Measurements from ENCODE around the gene TRAPPC5.

Gene TRAPPC5

GRCh38 chr19:7701049-7701653, 20.5 kb downstream of the TRAPPC5 start:
- DNase-seq (ENCODE audit: low spot score), result no peak

GRCh38 chr19:7701654-7702457, 21.2 kb downstream of the TRAPPC5 start, which contains the start of gene FCER2:
TSS of gene FCER2 (minus strand) at chr19:7702131. CDS start at chr19:7699760, 2,371 bp downstream.
- peak; percentile 66 for DNase-seq (ENCODE audit: low spot score)

GRCh38 chr19:7703332-7703731, 22.7 kb downstream of the TRAPPC5 start:
- DNase-seq (ENCODE audit: low spot score), result no peak

GRCh38 chr19:7704280-7705060, 23.8 kb downstream of the TRAPPC5 start:
- no peak for DNase-seq (ENCODE audit: low spot score)

GRCh38 chr19:7705387-7706187, 25.0 kb downstream of the TRAPPC5 start:
- peak; percentile 69 for DNase-seq (ENCODE audit: low spot score)

- DNase-seq (ENCODE audit: low spot score), result no peak
Measured at GRCh38 chr19:7706188-7706954, 25.7 kb downstream of the TRAPPC5 start.

GRCh38 chr19:7706955-7707456, 26.4 kb downstream of the TRAPPC5 start:
- DNase-seq (ENCODE audit: low spot score), result no peak

- DNase-seq (ENCODE audit: low spot score), result no peak
Measured at GRCh38 chr19:7709932-7710460, 29.4 kb downstream of the TRAPPC5 start.

- DNase-seq (ENCODE audit: low spot score), result no peak
Measured at GRCh38 chr19:7710616-7711015, 30.0 kb downstream of the TRAPPC5 start.

- DNase-seq (ENCODE audit: low spot score), result no peak
Measured at GRCh38 chr19:7715671-7716070, 35.0 kb downstream of the TRAPPC5 start.

GRCh38 chr19:7716762-7717161, 36.1 kb downstream of the TRAPPC5 start:
- DNase-seq (ENCODE audit: low spot score), result no peak

- no peak for DNase-seq (ENCODE audit: low spot score)
Measured at GRCh38 chr19:7718668-7719067, 38.0 kb downstream of the TRAPPC5 start.

- DNase-seq (ENCODE audit: low spot score), result no peak
Measured at GRCh38 chr19:7720351-7720750, 39.7 kb downstream of the TRAPPC5 start.

GRCh38 chr19:7722231-7722651, 41.6 kb downstream of the TRAPPC5 start:
- no peak for DNase-seq (ENCODE audit: low spot score)

- DNase-seq (ENCODE audit: low spot score), result no peak
Measured at GRCh38 chr19:7725791-7726190, 45.2 kb downstream of the TRAPPC5 start.

GRCh38 chr19:7729211-7729610, 48.6 kb downstream of the TRAPPC5 start:
- DNase-seq (ENCODE audit: low spot score), result no peak

GRCh38 chr19:7729831-7730285, 49.2 kb downstream of the TRAPPC5 start:
- no peak for DNase-seq (ENCODE audit: low spot score)

- DNase-seq (ENCODE audit: low spot score), result no peak
Measured at GRCh38 chr19:7730286-7731217, 49.9 kb downstream of the TRAPPC5 start.

GRCh38 chr19:7731218-7731595, 50.6 kb downstream of the TRAPPC5 start:
- DNase-seq (ENCODE audit: low spot score), result no peak
